ENCODE data around the gene POLN.
A peak's percentile ranks its signal among the peaks of the same experiment; 100 is the strongest.

The POLN gene

GRCh38 chr4:2252530-2253091 is 10.7 kb upstream of the POLN start:
- DNase-seq: no peak

GRCh38 chr4:2251795-2252529 is 10.0 kb upstream of the POLN start:
- DNase-seq: no peak

DNA sequence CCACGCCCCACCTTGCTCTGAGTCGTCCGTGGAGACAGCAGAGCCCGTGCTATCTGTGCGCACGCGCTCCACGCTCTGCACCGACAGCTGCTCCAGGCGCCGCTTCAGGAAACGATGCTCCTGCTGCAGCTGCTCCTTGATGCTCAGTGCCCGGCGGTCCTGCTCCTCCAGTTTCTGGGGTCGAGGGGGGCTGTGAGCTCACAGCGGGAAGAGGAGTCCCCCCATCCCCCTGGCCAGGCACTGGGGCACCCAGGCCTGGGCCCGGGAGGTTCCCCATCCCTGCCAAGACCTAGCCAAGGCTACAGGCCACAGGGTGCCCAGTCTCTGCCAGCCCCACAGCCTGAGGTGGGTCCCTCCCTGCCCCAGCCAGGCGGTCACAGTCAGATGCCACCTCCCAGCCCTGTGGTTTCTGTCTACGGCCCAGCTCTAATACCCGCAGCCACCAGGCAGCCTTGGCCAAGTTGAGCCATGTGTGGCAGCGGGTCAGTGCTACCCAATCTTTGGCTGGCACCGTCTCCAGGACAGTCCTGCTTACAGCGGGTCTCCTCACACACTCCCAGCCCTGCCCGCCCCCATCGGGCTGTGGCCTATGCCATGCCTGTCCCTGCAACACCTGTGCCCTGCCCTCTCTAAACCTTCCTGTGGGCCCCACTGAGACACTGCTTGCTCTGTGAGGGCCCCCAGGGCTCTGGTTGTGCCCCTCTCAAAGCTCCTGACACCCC is 9.3 kb upstream of the POLN start:
- no peak for DNase-seq

- DNase-seq: no peak
Observed at GRCh38 chr4:2250357-2251072, 8.6 kb upstream of the POLN start.

DNA sequence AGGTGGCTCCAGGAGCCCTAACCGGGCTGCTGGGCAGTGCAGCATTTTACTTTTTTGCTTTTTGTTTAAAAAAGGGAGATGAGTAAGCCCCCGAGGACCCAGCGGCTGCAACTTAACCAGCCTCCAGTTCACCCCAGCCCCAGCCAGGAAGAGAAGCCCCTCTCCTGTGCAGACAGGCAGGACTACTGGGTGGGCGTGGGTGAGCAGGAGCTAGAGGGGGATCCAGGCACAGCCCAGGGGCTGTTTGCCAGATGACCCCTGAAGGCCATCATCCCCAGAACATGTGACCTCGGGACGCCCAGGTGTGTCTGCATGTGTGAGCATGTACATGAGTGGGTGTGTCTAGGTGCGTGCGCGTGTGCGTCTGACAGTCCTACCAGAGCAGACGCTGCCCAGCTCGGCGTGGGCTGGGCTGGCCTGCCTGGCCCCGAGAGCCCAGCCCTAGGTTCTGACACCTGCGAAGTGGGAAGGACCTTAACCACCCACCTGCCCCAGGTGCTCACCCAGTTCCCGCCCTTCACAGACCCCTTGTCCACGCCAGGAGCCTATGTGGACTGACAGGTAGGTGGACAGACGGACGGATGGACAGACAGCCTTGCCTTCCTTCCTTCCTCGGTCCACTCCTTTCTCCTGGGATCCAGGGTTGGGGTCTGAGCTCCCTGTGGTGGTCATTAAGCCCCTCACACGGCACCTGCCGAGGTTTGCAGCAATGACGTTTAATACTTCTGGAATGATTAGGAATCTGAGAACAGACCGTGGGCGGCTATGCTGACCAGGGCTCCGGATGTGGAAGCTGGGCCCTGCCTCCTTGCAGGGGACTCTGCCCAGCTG is 7.8 kb upstream of the POLN start:
- no peak for DNase-seq

GRCh38 chr4:2248821-2249261 is 6.9 kb upstream of the POLN start:
- no peak for DNase-seq

DNA sequence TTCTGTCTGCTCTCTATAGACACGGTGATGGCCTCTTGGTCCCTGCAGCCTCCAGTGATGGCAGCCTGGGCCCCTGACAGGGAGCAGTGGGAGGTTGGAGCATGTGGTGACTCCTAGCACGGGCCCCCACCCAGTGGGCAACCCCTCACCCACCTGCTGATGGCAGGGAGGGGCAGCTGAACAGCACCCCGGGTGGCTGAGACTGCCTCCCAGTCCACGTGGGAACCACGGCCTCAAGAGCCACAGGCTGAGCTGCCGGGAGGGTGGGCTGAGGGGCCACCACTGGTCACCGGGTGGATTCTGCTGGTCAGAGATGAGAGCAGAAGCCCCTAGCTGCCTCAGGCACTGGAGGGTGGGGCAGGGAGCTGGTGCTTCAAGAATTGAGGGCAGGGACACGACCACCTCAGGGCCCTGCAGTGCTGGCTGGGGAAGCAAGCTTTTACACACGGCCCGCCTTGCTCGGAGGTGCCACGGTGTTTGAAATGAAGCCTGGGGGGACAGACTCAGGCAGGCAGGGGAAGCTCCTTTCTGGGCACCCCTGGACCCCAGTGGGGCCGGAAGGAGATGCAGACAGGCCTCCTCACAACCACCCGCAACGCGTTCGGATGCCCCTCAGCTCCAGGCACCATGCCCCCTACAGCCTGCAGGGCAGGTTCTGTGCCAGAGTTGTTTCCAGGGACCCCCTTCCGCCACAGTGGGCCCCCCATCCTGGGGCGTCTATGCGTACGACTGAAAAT is 6.3 kb upstream of the POLN start:
- no peak for DNase-seq

DNA sequence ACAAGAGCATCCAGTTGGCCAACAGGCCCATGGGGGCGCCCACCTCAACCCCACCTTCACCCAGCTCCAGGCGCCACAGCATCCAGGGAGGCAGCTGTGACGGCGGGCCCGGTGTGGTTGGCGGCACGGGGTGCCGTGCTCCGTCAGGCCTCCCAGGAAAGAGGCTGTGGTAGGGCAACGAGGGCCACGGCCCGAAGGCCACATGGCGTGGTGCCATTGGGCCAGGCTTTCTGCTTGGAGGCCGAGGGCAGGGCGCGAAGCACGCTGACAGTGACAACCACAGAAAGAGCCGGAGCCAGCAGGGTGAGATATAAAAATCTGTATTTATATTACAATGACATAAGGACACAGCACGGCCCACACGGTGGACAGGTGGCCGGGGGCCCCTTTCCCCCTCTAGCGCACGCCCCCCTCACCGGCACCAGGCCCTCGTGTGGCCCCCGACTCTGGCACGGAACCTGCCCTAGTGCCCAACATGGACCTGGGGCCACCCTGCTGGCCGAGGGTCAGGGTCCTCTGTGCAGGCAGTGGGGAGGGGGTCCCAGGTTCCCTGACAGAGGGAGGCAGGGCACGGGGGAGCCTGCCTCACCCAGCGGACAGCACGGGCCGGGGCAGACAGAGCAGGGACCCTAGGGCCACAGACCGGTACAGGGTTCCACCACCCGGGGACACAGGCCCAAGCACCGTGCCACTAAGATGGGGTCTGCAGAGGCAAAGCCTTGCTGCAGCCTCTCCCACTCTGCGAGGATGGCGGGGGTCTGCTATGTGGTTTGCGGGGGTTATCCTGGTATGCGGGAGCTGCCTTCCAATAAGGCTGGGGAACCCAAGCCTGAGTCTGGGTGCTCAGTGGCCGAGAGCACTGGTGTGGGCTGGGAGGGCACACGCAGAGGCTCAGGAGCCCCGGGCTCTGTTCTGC is 5.5 kb upstream of the POLN start:
- DNase-seq: no peak

DNA sequence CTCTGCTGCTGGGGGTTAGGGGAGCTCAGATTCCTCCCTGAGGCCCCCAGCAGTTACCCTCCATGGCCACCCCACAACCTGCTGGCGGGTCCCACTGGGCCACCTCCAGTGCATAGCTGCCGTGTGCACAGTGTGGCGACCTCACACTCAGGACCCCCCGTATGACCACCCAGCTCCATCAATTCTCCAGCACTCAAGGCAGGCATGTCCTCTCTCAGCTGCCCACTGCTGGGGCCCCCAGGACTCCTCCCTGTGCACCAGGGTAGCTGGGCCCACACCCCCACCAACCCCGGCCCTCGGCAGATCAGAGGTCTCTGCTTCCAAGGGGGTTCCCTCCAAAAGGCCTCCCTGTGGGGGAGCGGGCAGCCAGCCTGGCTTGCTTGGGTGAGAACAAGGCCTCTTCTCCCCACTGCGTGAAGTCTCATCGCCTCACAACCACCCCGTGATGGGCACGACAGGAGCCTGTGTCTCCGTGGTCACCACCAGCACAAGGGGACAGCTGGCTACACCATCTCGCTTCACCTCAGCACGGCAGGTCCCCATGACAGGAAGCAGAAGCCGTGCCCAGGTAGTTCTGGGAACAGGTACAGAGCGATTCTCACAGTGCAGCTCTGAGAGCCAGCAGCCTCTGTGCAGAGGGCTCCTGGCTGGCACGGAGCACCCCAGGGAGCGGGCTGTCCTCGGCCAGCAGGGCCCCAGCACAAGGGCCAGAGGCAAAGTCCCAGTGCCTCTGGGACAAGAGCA is 4.6 kb upstream of the POLN start:
- DNase-seq: no peak

DNA sequence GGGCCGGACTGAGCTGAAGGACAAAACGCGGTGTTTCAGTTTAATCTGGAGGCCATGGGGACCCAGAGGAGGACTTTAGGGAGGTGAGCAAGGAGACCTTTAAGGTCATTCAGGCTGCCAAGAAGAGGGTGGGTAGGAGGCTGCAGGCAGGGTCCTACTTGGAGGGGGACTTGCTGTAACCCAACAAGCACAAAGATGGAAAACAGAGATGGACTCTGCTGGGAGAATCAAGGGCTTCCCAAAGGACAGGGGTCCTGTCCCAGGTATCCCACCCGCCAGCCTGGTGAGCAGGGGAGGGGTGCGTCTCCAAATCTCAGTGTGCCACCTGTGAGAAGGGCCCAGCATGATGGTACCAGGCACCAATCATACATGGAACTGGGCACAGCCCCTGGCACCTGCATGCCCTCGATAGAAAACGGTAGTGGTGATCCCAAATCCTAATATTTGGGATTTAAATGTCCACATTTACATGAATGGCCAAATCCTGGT is 3.9 kb upstream of the POLN start:
- DNase-seq: no peak

GRCh38 chr4:2245057-2245786 is 3.3 kb upstream of the POLN start:
- no peak for DNase-seq

- DNase-seq: peak in 8 of 56 donors; percentile 27 to 65 (median 40)
Observed at GRCh38 chr4:2243681-2244380, 1.9 kb upstream of the POLN start.

GRCh38 chr4:2241003-2241402 is 918 bp downstream of the POLN start:
- no peak for DNase-seq

DNA sequence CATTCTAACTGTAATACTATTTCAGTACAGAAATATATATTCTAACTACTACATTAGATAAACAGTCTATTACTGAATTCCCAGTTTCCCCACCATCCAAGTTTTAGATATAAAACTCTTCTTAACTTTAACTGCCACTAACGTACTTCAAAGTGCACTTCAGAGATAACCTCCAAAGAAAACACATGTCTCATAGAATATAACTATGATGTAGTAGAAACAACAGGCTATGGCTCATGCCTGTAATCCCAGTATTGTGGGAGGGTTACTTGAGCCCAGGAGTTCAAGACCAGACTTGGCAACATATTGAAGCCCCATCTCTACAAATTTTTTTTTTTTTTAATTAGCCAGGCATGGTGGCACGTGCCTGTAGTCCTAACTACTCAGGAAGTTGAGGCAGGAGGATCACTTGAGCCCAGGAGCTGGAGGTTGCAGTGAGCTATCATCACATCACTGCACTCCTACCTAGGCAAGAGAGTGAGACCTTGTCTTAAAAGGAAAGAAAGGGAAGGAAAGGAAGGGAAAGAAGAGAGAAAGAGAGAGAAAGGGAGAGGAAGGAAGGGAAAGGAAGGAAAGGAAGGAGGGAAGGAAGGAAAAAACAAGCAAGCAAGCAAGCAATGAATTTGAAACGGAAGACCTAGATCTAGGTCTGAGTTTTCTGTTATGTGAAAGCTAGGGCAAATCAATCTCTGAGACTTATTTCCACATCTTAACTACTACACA is 4.8 kb downstream of the POLN start:
- no peak for DNase-seq

DNA sequence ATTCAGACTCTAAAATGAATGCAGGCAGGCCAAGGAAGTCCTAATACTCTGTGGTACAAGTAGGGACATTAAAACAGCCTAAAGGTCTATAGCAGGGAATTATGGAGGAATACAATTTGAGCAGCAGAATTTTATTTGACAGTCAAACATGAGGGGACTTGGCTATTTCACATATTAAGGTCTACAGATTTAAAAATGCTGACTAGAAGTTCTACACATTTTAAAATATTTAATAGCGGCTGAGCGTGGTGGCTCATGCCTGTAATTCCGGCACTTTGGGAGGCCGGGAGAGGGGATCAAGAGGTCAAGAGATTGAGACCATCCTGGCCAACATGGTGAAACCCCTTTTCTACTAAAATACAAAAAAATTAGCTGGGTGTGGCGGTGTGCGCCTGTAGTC is 10.8 kb downstream of the POLN start:
- DNase-seq: no peak

- no peak for DNase-seq
Observed at GRCh38 chr4:2226261-2226660, 15.7 kb downstream of the POLN start.

All from amygdala (tissue), 56 donors.